GM19193 (cell line): ENCODE measurements around the gene TSR2.

Experiments used
- POLR2A ChIP-seq: IDR thresholded peaks from 4 replicates; pipeline ENCODE4 v1.6.1; 2011; ENCODE audit not compliant: insufficient read depth, insufficient read length; ENCODE audit errors: extremely low read depth

The TSR2 gene, protein sequence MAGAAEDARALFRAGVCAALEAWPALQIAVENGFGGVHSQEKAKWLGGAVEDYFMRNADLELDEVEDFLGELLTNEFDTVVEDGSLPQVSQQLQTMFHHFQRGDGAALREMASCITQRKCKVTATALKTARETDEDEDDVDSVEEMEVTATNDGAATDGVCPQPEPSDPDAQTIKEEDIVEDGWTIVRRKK

DNA sequence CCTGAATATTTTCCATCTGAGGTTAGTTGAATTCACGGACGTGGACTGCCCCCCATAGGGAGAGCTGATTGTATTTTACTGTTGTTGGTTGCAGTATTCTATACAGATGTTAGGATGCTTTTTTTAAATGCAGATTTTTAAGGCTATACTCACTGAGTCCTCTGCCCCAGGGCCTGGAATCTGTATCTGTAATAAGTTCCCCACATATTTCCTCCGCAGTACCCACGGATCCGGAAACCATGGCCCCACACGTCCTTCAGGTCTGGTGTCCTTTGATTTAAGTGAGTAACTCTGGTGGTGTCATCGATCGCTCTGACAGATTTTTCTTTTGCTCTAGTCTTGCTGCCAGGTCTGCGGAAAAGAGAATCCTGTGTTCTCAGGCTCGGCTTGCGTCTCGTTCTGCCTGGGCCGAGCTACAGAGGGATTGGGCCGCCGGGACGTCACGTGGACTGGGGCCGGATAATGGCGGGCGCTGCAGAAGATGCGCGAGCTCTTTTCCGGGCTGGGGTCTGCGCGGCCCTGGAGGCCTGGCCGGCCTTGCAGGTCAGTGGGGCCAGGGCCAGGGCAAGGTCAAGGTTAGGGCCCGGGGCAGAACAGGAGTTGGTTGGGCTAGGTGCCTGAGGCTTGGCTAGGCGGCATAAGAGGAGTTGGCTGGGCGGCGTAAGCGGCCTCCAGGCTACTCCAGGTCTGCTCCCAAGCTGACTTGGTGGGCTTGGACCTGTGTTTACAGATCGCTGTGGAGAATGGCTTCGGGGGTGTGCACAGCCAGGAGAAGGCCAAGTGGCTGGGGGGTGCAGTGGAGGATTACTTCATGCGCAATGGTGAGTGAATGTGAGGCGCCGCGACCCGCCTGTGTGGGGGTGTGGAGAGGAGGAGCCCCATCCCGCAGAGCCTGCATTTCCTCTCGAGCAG, at the start of gene TSR2:
TSR2 (plus strand) TSS at position 445 of the 912 bp plus-strand sequence; CDS start at position 463, 18 bp downstream.
- peak; percentile 53 for TF ChIP-seq POLR2A

DNA sequence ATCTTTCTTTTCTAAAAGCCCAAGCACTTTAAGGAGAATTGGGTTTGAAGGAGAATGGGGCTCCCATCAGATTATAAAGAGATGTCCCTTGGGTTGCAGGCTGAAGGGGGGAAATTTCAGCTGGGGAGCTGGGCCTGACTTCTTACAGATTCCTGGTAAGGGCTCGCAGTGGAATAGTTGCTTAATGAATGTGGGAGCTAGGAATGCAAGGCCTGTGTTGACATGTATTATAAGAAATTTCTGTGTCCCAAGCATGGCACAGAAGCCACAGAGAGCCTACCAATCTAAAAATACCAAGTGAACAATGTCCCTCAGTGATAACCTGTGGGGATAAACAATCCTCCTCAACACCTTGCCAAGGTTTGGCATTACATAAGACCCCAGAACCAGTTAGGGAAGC, 43.1 kb upstream of the TSR2 start:
- TF ChIP-seq POLR2A: no peak

DNA sequence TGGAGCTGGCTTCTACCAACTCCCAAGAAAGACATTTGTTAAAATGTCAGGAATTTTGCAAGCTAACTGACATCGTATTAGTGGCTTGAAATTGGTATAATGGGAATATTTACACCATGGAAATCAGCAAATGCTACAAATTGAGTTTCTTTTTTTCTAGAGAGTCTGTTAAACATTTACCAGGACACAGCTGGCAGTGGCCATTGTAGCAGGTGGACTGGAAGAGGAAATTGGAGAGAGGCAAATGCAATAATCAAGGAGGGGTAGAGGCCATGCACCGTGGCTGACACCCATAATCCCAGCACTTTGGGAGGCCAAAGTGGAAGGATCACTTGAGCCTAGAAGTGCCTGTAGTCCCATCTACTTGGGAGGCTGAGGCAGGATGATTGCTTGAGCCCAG, 32.9 kb upstream of the TSR2 start:
- TF ChIP-seq POLR2A: no peak

DNA sequence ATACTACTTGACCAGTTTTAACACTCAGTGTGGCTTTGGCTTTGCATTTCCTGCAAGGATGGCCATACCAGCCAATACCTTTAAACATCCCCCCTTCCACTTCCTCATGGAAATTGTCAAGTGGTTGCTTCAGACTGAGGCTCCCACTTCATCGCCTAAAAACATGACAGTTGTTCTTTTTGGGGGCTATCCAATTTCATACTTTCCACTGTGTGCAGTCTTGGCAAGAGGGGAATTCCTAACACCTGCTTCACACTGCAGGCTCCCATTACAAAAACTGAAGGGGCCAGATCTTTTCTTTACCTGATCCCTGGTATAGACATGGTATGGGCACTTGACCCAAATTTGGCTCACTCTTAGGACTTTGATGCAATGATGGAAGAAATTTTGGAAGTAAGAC, 28.5 kb upstream of the TSR2 start:
- TF ChIP-seq POLR2A: no peak

DNA sequence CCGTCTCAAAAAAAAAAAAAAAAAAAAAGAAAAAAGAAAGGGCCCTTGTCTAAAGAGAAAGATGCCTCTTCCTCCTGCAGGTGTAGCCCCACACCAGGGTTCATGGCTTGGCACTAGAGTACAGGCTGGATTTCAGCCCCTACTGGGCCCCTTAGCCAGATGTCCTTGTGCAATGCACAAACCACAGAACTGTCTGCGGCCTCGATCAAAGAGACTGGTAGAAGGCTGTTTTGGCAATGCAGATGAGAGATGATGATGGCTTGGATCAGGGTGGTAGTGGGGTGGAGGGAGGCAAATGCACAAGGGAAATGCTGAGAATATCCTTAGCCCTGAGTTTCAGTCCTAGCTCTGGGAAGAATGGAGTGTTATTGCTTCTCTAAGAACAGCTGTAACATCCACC, 26.5 kb upstream of the TSR2 start:
- TF ChIP-seq POLR2A: no peak

DNA sequence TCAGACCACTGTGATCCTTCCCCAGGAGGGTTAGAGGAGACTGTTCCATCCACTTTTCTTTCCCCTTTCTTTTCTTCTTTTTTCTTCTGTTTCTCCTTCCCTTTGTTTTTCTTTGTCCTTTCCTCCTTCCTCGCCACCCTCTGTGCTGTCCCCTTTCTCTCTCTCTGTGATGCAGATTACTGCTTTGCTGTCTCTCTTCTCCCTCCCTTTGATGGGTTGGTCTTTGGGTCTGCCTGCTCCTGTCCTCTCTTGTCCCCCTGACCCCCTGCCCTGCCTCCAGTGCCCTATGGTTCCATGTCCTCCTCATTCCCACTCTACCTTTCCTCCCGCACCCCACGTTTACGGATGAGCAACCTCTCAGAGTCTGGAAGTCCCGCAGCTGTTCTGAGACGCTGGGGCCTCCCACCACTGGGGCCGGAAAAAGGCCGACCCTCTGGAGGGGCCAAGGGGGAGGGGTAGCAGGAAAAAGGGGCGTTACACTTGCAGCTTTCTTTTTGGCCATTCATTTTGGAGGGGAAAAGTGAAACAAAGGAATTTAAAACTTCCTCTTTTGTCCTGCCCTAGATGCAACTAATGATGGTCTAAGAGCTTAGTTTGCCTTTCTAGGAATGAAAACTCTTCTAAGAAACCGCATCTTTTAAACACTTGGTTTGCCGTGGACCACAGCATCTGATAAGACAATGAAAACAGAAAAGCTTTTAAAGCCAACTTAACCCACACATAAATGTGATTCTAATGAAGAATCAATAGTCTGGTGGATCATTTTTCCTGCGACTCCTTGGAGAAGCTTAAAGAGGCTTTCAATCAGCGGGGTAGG, 24.5 kb upstream of the TSR2 start:
- no peak for TF ChIP-seq POLR2A

DNA sequence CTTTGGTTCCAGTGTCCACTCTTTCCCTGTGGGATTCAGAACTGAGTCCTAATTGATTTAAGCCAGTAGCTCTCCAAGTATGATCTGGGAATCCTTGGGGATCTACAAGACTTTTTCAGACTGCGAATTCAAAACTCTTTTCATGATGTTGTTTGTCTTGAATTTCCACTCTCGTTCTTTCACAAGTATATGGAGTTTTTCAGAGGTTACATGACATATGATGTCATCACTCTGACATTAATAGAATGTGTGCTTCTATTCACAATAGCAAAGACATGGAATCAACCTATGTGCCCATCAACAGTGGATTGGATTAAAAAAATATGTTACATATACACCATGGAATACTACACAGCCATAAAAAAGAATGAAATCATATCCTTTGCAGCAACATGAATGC, 23.2 kb upstream of the TSR2 start:
- TF ChIP-seq POLR2A: no peak

DNA sequence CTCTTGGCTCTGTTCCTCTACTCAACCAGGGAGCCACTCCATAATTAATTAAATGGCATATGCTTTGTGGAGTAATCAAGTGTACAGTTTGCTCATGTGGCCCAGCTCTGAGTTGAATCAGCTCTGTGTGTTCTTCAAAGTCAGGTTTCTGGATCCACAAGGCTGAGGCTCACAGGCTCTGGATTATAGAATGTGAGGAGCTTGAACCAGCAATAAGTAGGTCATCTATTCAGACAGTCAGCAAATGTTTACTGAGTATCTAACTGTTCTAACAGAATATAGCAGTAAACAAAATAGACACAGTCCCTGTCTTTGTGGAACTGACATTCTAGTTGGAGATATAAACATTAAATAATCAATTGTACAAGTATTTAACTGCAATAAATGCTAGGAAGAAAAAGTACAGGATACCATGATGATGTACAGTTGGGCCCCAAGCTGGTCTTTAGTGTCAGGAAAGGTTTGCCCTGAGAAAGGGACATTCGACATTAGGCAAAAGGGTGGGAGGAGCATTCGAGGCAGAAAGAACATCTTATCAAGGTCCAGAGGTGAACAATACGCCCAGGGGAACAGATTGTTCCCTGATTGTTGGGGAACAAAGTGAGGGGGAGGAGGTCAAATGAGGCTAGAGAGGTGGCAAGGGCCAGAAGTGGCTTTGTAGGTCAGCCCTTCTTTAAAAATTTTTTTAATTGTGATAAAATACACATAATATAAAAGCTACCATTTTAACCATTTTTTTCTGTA, 20.5 kb upstream of the TSR2 start:
- no peak for TF ChIP-seq POLR2A

DNA sequence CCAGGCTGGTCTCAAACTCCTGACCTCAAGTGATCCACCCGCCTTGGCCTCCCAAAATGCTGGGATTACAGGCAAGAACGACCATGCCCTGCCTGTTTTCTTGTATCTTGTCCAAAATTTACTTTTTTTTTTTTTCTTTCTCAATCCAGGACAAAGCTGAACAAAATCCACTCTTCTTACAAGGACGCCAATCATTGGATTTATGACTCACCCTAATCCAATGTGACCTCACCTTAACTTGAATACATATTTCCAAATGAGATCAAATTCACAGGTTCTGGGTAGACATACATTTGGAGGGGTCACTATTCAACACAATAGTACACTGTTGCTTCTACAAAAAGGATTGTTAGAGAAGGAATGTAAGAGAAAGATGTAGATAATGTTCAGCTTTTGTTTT, 18.0 kb upstream of the TSR2 start:
- TF ChIP-seq POLR2A: no peak

DNA sequence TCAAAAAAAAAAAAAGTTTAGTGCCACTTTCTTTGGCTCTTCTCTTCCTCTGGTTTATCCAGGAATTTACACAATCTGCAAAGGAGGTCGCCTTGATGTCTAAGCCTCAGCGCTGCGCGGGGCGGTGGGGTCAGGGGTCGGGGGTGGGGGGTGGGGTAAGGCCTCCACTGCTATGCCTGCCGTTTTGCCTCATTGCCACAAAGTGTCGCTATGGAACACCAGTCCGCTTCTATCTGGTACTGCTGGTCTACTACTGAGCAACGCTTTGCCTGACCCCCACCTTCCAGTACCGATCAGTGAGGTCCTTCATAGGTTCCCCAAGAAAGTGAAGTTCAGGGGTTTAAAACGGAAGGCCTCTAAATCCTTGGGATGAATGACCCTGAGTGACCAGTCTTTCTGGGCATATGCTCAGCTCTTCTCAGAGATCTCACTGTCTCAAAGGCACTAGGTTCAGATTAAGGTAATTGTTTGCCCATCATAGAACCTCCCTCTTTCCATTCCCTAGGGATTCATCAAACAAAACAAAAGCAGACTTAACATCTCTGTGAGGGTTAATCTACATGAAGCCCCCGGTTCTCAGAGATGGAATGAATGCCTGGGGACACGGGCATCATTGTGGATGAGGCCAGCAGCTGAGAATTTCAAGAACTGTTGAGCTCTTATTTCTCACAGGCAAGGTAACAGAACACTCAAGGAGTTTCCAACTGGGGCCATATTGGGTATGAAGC, 16.9 kb upstream of the TSR2 start:
- TF ChIP-seq POLR2A: no peak

DNA sequence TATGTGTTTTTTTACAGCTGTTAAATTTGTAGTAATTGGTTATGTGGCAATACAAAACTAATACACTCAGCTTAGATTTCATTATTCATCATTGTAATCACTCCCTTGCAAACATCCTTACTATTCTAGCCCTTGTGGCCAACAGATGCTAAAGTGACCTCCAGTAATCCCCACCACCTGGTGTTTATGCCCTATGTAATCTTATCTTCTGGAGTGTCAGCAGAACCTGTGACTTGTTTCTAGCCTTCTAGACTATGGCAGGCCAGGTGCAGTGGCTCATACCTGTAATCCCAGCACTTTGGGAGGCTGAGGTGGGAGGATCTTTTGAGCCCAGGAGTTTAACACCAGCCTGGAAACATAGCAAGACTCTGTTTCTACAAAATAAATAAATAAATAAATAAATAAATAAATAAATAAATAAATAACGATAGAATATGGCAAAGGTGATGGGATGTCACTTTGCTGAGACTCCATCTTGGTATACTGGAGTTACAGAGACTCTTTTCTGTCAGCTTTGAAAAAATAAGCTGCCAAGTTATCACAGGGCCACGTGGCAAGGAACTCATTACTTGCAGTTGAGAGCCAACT, 12.3 kb upstream of the TSR2 start:
- no peak for TF ChIP-seq POLR2A

DNA sequence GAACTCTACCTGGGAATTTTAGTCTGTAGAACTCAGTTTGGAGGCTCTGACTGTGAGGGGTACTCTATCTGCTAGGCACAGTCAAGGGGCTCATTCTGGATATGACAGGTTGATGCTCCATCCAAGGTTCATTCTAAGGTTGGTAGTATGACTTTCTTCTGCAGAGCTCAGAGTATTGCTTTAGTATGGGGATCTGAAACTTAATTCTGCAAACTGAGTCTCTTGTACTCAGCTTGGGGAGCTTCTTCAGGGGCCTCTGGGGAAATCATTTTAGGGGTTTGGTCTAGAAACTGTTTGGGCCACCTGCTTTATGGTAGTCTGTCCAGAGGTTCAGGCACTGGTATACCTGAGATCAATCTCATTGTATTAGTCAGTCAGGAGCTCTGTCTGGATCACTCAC, 9.7 kb upstream of the TSR2 start:
- TF ChIP-seq POLR2A: no peak

DNA sequence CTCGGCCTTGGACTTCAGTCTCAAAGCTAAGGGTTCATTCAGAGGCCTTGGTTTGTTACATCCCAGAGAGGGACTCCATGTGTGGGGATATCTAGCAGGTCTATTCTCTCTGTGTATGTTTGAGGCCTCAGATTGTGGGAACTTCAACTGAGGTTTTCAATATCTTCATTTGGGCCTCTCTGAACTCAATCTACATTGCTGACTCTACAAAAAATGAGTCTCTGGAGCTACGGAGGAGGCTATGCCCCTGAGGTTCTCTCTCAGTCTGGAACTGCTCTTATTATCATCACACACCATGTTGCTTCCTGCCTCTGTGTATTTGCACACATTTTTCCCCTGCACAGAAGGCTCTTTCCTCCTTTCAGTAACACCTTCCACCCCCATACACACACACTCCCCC, 5.1 kb upstream of the TSR2 start:
- TF ChIP-seq POLR2A: no peak

DNA sequence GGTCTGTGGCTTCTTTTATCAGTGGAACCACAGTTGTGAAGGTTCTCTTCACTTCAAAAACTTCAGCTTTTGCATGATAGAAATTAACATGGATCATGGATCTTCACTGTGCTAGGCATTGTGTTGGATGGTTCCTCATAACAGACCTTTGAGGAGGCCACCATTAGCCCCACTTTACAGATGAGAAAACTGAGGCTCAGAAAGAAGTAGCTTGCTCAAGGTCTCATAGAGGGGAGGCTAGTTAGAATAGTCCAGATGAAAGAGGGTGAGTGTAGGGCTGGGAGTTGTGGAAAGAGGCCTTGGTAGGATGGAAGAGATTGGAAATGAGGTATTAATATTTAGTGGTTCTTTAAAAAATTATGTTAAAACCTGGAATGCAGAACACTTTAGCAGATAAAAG, 2.6 kb downstream of the TSR2 start:
- no peak for TF ChIP-seq POLR2A
